ENCODE results near the gene KMT2A.
A peak's percentile ranks its signal among the peaks of the same experiment; 100 is the strongest.
"Not testable (repeated sequence)": the region's sequence is repeated elsewhere in the genome, so short reads cannot be mapped to it uniquely, and the experiment has no call there.

Gene KMT2A

GRCh38 chr11:118533769-118534729, 97.8 kb downstream of the KMT2A start:
- no peak for DNase-seq

- DNase-seq = no peak
These were observed 99.0 kb downstream of the KMT2A start for GRCh38 chr11:118535261-118535660.

- no peak for DNase-seq
These were observed 100.4 kb downstream of the KMT2A start for GRCh38 chr11:118536726-118537125.

GRCh38 chr11:118537409-118537980, 101.2 kb downstream of the KMT2A start:
- DNase-seq = no peak

GRCh38 chr11:118544010-118544646, 107.8 kb downstream of the KMT2A start:
- no peak for DNase-seq

GRCh38 chr11:118544647-118545010, 108.3 kb downstream of the KMT2A start:
- DNase-seq = no peak

GRCh38 chr11:118545533-118545932, 109.2 kb downstream of the KMT2A start:
- no peak for DNase-seq

GRCh38 chr11:118547132-118547531, 110.8 kb downstream of the KMT2A start:
- no peak for DNase-seq

- DNase-seq = no peak
These were observed 116.0 kb downstream of the KMT2A start for GRCh38 chr11:118552341-118552740.

GRCh38 chr11:118560806-118561205, 124.5 kb downstream of the KMT2A start:
- no peak for DNase-seq

GRCh38 chr11:118565051-118565450, 128.8 kb downstream of the KMT2A start:
- DNase-seq = no peak

GRCh38 chr11:118569670-118570069, 133.4 kb downstream of the KMT2A start:
- no peak for DNase-seq

GRCh38 chr11:118570787-118571186, 134.5 kb downstream of the KMT2A start:
- no peak for DNase-seq

- not testable (repeated sequence) for DNase-seq
These were observed 135.4 kb downstream of the KMT2A start for GRCh38 chr11:118571701-118572060.

- DNase-seq = peak; percentile 65 to 76 (median 73)
These were observed 136.0 kb downstream of the KMT2A start, which contains the start of gene ARCN1 for GRCh38 chr11:118572061-118572980. ARCN1 (plus strand) TSS chr11:118572409; CDS start chr11:118572548, 139 bp downstream.

- no peak for DNase-seq
These were observed 136.8 kb downstream of the KMT2A start for GRCh38 chr11:118572981-118573550.

GRCh38 chr11:118574636-118575035, 138.3 kb downstream of the KMT2A start:
- DNase-seq = no peak

Data from activated CD4-positive, CD25-positive, alpha-beta regulatory T cell (primary cell).